Measurements from ENCODE around the gene LRCH3. TPM values are rescaled to one million over a fixed set of nuclear protein-coding genes. Genes with fewer than 3 reads are reported as not detected.
"Not testable (repeated sequence)": the region's sequence is repeated elsewhere in the genome, so short reads cannot be mapped to it uniquely, and the experiment has no call there.

Gene LRCH3
- polyA plus RNA-seq, 5 donors: 37.5 to 56.4 (median 52.1) TPM

GRCh38 chr3:197882586-197882985 is 91.5 kb downstream of the LRCH3 start:
- DNase-seq: no peak

DNA sequence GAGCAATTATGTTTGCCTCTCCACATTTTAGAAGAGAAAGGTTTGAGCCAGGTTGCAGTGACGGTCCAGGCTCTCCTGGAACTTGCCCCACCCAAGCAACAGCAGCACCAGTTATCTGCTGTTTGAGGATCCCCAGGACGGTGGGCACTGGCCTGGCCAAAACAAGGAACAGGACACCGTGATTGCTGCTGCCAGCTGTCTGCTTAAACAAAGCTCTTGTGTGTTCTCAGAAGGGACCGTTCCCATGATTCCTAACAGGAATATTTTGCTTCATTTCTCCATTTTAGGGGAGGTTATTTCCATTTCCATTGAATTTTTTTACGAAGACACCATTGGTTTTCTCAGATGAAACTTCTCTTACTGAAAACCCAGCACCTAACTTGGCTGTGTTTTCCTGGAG is 92.5 kb downstream of the LRCH3 start:
- DNase-seq: no peak

GRCh38 chr3:197884330-197884729 is 93.3 kb downstream of the LRCH3 start:
- not testable (repeated sequence) for DNase-seq

GRCh38 chr3:197886052-197886451 is 95.0 kb downstream of the LRCH3 start:
- not testable (repeated sequence) for DNase-seq

GRCh38 chr3:197887430-197888053 is 96.5 kb downstream of the LRCH3 start:
- DNase-seq: not testable (repeated sequence)

DNA sequence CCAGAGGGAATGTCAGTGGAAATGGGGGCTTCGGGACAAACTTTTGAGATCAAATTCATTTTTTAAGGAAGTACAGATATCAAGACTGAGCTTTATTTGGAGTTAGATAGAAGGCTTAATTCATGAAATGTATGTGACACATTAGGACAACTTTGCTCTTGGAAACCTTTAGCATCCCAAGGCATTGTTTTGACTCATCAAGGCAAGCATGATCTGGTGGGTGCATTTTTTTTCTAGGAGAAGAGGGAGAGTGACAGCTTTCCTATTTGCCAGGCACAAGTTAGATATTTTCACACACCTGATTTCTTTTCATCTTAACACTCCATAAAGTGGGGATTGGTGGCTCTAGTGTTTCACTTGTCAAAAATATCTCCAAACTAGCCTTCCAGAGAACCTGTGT is 97.5 kb downstream of the LRCH3 start:
- DNase-seq: no peak

DNA sequence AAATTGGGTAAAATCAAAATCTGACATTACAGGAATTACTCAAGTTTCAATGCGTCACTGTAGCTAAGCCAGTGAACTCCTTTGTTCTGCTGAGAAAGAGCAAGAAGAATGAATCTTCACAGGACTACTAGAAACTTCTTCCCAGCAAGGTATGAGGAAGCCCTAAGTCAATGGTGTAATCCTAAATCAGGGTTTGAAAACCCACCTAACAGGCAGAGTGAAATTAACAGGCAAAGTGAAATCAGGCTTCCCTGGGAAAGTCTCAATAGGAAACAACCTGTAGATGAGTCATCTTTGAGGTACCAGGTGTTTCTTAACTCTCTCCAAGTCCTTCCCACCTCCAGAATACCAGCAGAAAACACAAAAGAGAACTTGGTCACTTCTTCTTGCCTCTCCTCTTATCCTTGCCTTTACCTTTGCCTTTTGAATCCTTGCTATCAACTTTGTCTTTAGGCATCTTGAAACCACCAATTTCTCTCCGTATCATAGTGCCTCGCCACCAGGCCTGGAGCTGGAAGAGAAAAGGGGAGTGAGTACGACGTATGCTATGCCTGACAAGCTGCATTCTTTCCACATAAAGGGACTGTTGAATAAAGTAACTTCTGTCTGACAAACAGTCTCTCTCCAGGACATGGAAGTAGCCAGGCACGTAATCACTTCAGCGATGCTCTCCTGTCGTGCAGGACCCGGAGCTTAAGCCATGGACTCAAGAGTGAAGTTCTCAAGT is 98.3 kb downstream of the LRCH3 start:
- DNase-seq: no peak

- no peak for DNase-seq
Measured at GRCh38 chr3:197890693-197891092, 99.6 kb downstream of the LRCH3 start.

GRCh38 chr3:197892162-197892561 is 101.1 kb downstream of the LRCH3 start:
- no peak for DNase-seq

- DNase-seq: no peak
Measured at GRCh38 chr3:197896421-197896820, 105.4 kb downstream of the LRCH3 start.

- DNase-seq: no peak
Measured at GRCh38 chr3:197899833-197900478, 108.9 kb downstream of the LRCH3 start.

DNA sequence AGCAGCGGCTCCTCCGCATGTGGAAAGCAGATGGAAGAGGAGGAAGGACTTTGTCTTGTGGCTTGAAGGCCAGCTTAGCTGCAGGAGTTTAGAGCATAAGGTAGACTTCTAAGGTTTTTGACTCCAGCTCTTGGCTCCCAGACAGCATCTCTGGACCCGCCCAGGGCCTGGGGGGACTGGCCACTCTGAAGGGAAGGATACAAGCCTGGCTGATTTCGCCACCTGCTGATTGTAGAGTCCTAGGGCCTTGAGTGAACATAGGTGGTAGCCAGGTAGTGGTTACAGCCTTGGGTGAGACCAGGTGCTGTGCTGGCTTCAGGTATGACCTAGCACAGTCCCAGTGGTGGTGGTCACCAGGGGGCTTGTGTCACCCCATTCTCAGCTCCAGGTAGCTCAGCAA is 110.6 kb downstream of the LRCH3 start:
- no peak for DNase-seq

DNA sequence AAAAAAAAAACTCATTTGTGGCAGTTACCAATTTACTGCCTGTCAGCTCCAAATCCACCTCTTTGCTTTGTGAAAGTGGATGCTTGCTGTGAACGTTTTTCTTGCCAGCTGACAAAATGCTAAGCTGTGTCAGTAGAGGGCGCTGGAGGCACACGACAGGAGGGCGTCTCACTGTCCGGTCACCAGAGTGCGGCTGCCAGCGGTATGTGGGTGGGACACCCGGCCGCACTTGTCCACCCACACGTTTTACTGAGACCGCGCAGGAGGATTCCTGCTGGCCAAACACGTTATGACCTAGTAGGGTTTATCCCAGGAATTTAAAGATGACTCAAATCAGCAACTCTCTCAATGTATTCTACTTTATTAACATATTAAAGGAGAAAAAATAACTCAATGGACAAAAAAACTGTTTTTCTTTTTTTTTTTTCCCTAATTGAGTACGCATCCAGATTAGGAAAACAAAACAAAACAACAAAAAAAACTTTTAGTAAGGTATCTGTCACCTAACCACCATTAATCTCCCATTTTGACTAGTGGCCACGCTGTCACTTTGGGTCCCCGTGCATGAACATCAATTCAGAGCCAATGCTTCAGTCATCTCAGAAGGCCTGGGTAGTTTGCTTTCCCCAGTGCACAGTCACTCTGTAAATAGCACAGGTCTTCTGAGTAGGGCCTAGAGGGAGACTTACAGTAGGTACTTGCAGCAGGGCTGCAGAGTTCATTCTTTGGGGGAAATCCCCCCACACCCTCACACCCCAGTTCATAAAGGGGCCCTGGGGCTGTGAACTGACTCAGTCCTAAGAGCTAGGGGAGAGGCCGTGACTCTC is 115.2 kb downstream of the LRCH3 start:
- peak; percentile 75 to 76 for DNase-seq

GRCh38 chr3:197906850-197907187 is 115.8 kb downstream of the LRCH3 start:
- no peak for DNase-seq

GRCh38 chr3:197907196-197907595 is 116.1 kb downstream of the LRCH3 start:
- no peak for DNase-seq

DNA sequence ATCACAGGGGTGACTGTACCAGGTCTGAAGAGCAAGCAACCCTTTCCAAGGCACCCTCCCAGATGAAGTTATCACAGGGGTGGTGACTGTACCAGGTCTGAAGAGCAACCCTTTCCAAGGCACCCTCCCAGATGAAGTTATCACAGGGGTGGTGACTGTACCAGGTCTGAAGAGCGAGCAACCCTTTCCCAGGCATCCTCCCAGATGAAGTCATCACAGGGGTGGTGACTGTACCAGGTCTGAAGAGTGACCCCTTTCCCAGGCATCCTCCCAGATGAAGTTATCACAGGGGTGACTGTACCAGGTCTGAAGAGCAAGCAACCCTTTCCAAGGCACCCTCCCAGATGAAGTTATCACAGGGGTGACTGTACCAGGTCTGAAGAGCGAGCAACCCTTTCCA is 117.5 kb downstream of the LRCH3 start:
- not testable (repeated sequence) for DNase-seq

GRCh38 chr3:197908957-197909701 is 118.1 kb downstream of the LRCH3 start:
- DNase-seq: no peak

GRCh38 chr3:197912741-197913476 is 121.9 kb downstream of the LRCH3 start:
- DNase-seq: no peak

- DNase-seq: no peak
Measured at GRCh38 chr3:197913641-197914380, 122.8 kb downstream of the LRCH3 start.
